WTC11 (cell line): Measurements from ENCODE around the gene KPNA3.

Experiments
- CTCF ChIP-seq: fragments of 200-600 bp; IDR thresholded peaks from 2 replicates; pipeline ENCODE4 v1.8.0; 2022; ENCODE audit warnings: antibody characterized with exemption
- IRF2 ChIP-seq: sonication (generic); formaldehyde crosslinking; IDR thresholded peaks from 2 replicates; pipeline ENCODE4 v1.8.0; 2022; ENCODE audit warnings: low read depth, missing genetic modification reagents, borderline replicate concordance
- NFE2L1 ChIP-seq: sonication (generic); formaldehyde crosslinking; IDR thresholded peaks from 2 replicates; pipeline ENCODE4 v1.8.1; 2023; ENCODE audit warnings: missing genetic modification reagents

DNA sequence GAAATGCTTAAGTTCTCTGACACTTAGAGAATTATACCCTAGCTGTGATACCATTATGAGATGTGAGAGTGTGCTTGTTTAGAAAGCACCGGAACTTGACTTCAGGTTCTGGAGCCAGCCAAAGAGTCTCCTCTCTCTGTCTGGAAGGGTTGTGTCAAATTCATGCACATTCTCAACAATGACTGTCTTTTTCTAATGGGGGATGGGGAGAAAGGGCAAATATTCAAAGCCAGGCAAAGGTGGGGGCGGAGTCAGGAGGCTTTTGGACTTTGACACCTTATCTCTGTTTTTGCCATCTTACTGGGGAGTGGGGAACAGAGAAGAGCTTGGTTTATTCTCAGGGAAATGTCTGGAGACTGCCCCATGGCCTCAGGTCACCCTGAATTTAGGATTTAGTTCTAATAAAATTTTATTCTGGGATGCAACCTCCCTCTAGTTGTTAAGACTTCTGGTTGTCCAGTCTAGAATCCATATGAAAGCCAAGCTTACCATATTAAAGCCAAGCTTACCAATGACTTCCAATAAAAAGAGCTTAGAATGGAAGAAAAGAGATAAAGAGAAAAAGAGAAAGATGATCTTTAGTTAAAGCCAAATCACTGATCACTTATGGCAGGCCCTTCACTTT, 28.2 kb upstream of the KPNA3 start:
- TF ChIP-seq NFE2L1 (CRISPR knock-in tag) (no peak), IRF2 (CRISPR knock-in tag) (no peak), CTCF (no peak)
